ENCODE results near the gene SCN1B.
A peak's percentile ranks its signal among the peaks of the same experiment; 100 is the strongest.
"Not testable (repeated sequence)": the region's sequence is repeated elsewhere in the genome, so short reads cannot be mapped to it uniquely, and the experiment has no call there.

The SCN1B gene

GRCh38 chr19:35027009-35027408, 3.3 kb upstream of the SCN1B start:
- no peak overlapping the region for H3K4me3 ChIP-seq (replicated peaks; ENCODE audit: low read depth, low read length)
- TF ChIP-seq CTCF (IDR thresholded peaks at IDR 0.05; ENCODE audit: low read length, missing control alignments) = no peak
- no peak for DNase-seq (ENCODE audit: low read depth)

- no peak for DNase-seq (ENCODE audit: low read depth)
- no peak overlapping the region for H3K4me3 ChIP-seq (replicated peaks; ENCODE audit: low read depth, low read length)
- no peak for TF ChIP-seq CTCF (IDR thresholded peaks at IDR 0.05; ENCODE audit: low read length, missing control alignments)
Observed at GRCh38 chr19:35027851-35028599, 2.2 kb upstream of the SCN1B start.

- H3K4me3 ChIP-seq (replicated peaks; ENCODE audit: low read depth, low read length); DNase-seq (ENCODE audit: low read depth): not testable (repeated sequence)
Observed at GRCh38 chr19:35028600-35028885, 1.7 kb upstream of the SCN1B start.

- DNase-seq (ENCODE audit: low read depth); H3K4me3 ChIP-seq (replicated peaks; ENCODE audit: low read depth, low read length): not testable (repeated sequence)
Observed at GRCh38 chr19:35029275-35029736, 964 bp upstream of the SCN1B start.

- no peak for DNase-seq (ENCODE audit: low read depth)
- no peak for TF ChIP-seq CTCF (IDR thresholded peaks at IDR 0.05; ENCODE audit: low read length, missing control alignments)
- H3K4me3 ChIP-seq (replicated peaks; ENCODE audit: low read depth, low read length) = peak overlapping the region; percentile 43
Observed at GRCh38 chr19:35029737-35030256, 473 bp upstream of the SCN1B start.

GRCh38 chr19:35031072-35031881, 1.0 kb downstream of the SCN1B start:
- H3K4me3 ChIP-seq (replicated peaks; ENCODE audit: low read depth, low read length) = peak overlapping the region; percentile 60
- peak; percentile 21 for DNase-seq (ENCODE audit: low read depth)

GRCh38 chr19:35032356-35032865, 2.1 kb downstream of the SCN1B start:
- no peak for TF ChIP-seq CTCF (IDR thresholded peaks at IDR 0.05; ENCODE audit: low read length, missing control alignments)
- no peak for DNase-seq (ENCODE audit: low read depth)

More at GRCh38 chr19:35031072-35031881, 1.0 kb downstream of the SCN1B start:
- TF ChIP-seq CTCF (IDR thresholded peaks at IDR 0.05; ENCODE audit: low read length, missing control alignments) = no peak

More at GRCh38 chr19:35032356-35032865, 2.1 kb downstream of the SCN1B start:
- H3K4me3 ChIP-seq (replicated peaks; ENCODE audit: low read depth, low read length) = no peak overlapping the region
